Stomach (tissue), 4 donors: ENCODE measurements around the gene TTC29.

ENCODE experiments used
- CTCF ChIP-seq, 7 experiments: fragments of 450-650 bp in 4 of 7; fragments of 200-600 bp in 3 of 7; sonication (generic) in 3 of 7; IDR thresholded peaks; one replicate each; pipeline ENCODE4 v1.5.1; 2016 to 2019; ENCODE audit warnings: antibody characterized with exemption in 7 of 7, control low read depth in 2 of 7, mild to moderate bottlenecking in 1 of 7
- POLR2A ChIP-seq, 4 donors: fragments of 450-650 bp; IDR thresholded peaks; one replicate each; pipeline ENCODE4 v1.6.1; 2016; ENCODE audit warnings: antibody characterized with exemption in 4 of 4, control low read depth in 2 of 4, mild to moderate bottlenecking in 1 of 4, moderate library complexity in 1 of 4

DNA sequence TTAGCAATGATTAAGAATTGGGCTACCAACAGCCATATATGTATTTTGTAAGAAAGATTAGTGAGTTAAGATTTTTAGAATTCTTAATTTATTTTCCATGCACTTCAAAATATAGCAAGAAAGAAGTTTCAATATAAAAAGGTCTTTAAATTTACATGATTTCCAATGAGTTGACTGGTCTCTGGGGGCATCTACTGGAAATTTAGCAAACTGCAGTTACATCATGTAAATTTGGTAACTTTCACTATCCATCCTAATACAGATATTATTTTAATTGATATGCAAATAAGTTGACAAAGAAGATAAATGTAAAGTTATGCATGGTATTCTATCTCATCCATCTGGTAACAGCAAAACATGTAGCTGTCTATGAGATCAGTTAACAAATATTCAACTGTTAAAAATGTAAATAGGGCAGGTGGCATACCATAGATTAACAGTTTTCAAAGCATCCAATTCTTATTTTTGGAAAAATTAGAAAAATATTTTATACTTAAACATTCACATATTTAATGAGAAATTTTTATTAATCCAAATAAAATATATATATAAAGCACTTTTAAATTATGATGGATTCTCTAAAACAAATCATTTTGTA lies 29.1 kb downstream of the TTC29 start:
- peak in 5 of 7 experiments; percentile 40 to 63 (median 59) for TF ChIP-seq CTCF (IDR thresholded peaks at IDR 0.05)
- TF ChIP-seq POLR2A (IDR thresholded peaks at IDR 0.05) = no peak
